Measurements from ENCODE around the gene GDF15. TPM values are rescaled to one million over a fixed set of nuclear protein-coding genes. Genes with fewer than 3 reads are reported as not detected.
A peak's percentile ranks its signal among the peaks of the same experiment; 100 is the strongest.

GDF15 gene
- total RNA-seq, 3 donors from 2014 or later = 13.8 to 28.2 (median 20.4) TPM

DNA sequence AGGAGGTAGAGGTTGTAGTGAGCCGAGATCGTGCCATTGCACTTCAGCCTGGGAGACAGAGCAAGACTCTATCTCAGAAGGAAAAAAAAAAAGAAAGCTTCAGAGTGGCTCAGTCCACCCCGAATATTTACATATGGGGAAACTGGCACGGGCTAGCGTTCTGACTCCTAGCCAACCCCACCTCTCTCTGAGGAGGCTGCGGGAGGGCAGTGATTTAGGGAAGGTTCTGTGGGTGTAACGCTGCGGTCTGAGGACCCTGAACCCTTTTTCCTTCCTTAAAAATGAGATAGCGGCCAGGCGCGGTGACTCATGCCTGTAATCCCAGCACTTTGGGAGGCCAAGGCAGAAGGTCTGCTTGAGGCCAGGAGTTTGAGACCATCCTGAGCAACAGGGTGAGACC is 6.5 kb downstream of the GDF15 start:
- Histone ChIP-seq H3K9me3 (no peaks in the 10 kb centered on the region), H3K4me1 (ENCODE audit: low read depth) (peaks cover 17% of the 10 kb centered on the region), H3K36me3 (ENCODE audit: low read depth) (no peaks in the 10 kb centered on the region), H3K4me3 (no peak overlapping the region)
- TF ChIP-seq, protein P1, sequence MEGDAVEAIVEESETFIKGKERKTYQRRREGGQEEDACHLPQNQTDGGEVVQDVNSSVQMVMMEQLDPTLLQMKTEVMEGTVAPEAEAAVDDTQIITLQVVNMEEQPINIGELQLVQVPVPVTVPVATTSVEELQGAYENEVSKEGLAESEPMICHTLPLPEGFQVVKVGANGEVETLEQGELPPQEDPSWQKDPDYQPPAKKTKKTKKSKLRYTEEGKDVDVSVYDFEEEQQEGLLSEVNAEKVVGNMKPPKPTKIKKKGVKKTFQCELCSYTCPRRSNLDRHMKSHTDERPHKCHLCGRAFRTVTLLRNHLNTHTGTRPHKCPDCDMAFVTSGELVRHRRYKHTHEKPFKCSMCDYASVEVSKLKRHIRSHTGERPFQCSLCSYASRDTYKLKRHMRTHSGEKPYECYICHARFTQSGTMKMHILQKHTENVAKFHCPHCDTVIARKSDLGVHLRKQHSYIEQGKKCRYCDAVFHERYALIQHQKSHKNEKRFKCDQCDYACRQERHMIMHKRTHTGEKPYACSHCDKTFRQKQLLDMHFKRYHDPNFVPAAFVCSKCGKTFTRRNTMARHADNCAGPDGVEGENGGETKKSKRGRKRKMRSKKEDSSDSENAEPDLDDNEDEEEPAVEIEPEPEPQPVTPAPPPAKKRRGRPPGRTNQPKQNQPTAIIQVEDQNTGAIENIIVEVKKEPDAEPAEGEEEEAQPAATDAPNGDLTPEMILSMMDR (IDR thresholded peaks at IDR 0.05) = no peak
- DNase-seq (peak in 1 of 3 donors; percentile 69), ATAC-seq (peak; percentile 23)
- intact Hi-C loops (cut with DNase I, micrococcal nuclease) = no loop called here

DNA sequence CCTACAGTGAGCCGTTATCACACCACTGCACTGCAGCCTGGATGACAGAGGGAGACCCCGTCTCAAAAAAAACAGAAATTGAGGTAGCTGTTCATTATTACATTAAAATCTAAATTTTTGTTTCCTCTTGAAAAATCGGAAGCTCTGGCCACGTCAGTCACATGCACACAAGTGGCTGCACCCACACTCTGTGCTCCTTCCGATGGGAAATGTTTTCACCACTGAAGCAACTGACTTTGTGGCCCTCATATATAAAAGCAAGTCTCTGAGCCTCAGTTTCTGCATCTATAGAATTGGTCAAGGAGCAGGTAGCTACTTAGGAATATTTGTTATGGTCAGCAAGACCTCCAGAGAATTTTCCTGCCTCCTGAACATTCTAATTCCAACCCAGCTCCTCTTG is 7.0 kb downstream of the GDF15 start:
- ATAC-seq = no peak
- H3K36me3 ChIP-seq (ENCODE audit: low read depth) = no peaks in the 10 kb centered on the region
- H3K4me3 ChIP-seq = no peak overlapping the region
- intact Hi-C loops (cut with DNase I, micrococcal nuclease) = no loop called here
- DNase-seq = no peak
- H3K9me3 ChIP-seq = no peaks in the 10 kb centered on the region
- TF ChIP-seq, protein P1 (IDR thresholded peaks at IDR 0.05) = no peak
- H3K4me1 ChIP-seq (ENCODE audit: low read depth) = peaks cover 14% of the 10 kb centered on the region

DNA sequence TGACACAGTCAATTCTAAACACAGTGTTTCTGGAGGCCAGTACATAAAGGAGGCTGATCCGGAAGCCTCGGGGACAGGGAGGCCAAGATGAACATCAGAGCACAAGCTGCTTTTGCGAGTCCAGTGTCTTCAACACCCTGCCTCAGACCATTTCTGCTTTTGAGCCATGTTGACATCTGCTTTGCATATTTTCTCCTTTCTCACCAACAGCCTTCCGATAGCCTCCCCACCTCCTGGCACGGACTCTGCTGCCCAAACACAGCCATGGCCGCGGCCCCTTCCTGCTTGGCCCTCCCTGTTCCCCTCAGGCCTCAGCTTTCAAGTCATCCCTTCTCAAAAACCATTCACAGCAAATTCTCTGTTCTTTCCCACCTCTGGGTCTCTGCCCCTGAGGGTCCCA is 7.9 kb downstream of the GDF15 start:
- Histone ChIP-seq H3K9me3 (no peaks in the 10 kb centered on the region), H3K36me3 (ENCODE audit: low read depth) (no peaks in the 10 kb centered on the region), H3K4me3 (no peak overlapping the region), H3K4me1 (ENCODE audit: low read depth) (peaks cover 6% of the 10 kb centered on the region)
- peak; percentile 5 for ATAC-seq
- TF ChIP-seq, protein P1 (IDR thresholded peaks at IDR 0.05) = no peak
- DNase-seq = no peak
- intact Hi-C loops (cut with DNase I, micrococcal nuclease) = no loop called here

DNA sequence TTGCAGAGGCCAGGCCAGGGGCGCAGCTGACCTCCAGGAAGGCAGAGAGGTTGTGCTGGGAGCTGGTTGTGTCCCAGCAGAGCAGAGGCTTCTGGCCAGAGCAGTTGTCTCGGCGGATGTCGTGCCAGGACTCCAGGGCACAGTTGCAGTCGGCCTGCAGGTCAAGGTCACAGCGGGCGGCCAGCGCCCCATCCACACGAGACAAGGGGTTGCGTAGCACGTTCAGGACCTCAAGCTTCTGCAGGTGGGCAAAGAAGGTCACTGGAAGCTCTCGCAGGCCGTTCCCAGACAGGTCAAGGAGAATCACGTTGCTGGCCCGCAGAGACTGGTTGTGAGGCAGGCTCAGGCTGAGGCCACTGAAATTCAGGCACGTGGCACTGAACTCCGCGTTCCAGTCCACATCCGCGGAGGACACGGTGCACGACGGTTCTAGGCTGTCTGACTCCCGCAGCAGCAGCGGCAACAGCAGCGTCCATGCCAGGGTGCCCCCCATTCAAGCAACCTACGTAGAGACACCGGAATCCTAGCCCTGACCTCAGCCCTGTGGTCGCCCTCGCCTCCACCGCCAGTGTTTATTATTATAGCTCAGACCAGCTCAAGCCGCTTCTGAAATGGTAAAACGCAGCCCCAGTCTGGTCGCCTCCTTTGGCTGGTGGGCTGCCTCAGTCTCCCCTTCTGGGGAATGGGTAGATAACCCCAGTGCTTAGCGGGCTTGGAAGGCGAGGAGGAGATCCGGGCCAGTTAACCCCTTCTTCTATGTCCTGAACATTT is 10.7 kb downstream of the GDF15 start:
- Histone ChIP-seq H3K4me3 (no peak overlapping the region), H3K9me3 (no peaks in the 10 kb centered on the region), H3K4me1 (ENCODE audit: low read depth) (peaks cover 6% of the 10 kb centered on the region), H3K36me3 (ENCODE audit: low read depth) (no peaks in the 10 kb centered on the region)
- no peak for DNase-seq
- ATAC-seq = no peak
- TF ChIP-seq, protein P1 (IDR thresholded peaks at IDR 0.05) = no peak
- intact Hi-C loops (cut with DNase I, micrococcal nuclease) = no loop called here

DNA sequence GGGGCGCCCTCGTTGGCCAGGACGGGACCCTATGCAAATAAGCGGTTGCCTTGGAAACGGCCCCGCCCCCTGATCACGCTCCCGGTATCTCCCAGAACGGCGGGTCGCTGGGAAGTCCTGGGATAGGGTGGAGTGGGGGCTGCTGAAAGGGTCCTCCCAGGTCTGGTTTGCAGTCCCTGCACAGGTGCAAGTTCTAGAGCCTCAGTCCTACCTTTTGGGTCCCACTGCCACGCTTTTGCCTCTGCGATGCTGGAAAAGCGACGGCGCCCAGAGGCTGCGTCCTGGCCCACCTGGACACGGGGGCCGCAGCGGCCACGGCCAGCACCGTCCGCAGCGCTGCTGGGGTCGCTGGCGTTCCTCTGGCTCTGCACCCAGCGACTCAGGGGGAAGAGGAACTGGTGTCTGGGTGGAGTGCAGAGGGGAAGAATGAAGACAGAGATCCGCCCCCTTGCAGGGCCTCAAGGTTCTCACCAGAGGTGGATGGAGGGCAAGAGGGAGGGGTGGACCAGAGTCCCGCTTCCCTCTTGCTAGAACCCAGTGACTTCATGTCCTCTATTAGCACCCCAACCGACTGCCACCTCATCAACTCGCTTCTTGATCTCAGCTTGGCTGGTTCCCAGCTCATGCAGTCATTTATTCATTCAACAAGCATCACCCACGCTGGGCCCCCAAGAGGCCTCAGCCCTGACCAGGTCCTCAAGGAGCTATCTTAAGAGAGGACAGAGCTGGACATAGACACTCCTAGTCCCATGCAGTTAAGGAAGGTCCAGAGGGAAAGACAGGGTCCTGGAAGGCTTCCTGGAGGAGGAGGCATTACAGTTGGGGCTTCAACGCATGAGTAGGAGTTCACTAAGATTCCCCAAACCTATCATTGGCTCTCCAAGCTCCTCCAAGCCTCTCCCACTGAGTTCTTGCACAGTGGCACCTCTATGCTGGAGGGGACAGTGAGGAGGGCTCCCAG is 11.6 kb downstream of the GDF15 start, which contains the start of gene LRRC25:
TSS of gene LRRC25 (minus strand) at position 381 of the 961 bp plus-strand sequence. CDS start 659 bp downstream, outside the sequence.
- TF ChIP-seq, protein P1 (IDR thresholded peaks at IDR 0.05) = no peak
- intact Hi-C loops (cut with DNase I, micrococcal nuclease) = no loop called here
- ATAC-seq (peak; percentile 42), DNase-seq (peak in 2 of 3 donors; percentile 62 to 77)
- no peak within 1 kb of the TSS for H3K4me3 ChIP-seq
- peaks cover 7% of the 10 kb centered on the region for H3K4me1 ChIP-seq (ENCODE audit: low read depth)
- H3K36me3 ChIP-seq (ENCODE audit: low read depth) = no peaks in the 10 kb centered on the region
- H3K9me3 ChIP-seq = no peaks in the 10 kb centered on the region
